Peyer's patch (tissue), 4 donors: ENCODE measurements around the gene PPM1D.

Experiments used
- CTCF ChIP-seq, 6 experiments: fragments of 450-650 bp in 4 of 6; fragments of 200-600 bp in 2 of 6; sonication (generic) in 1 of 6; IDR thresholded peaks; one replicate each; pipeline ENCODE4 v1.5.1; 2017 to 2019; ENCODE audit warnings: antibody characterized with exemption in 6 of 6, mild to moderate bottlenecking in 3 of 6, moderate library complexity in 1 of 6
- POLR2A ChIP-seq, 2 donors: fragments of 450-650 bp; IDR thresholded peaks; one replicate each; pipeline ENCODE4 v1.5.1; 2017; ENCODE audit warnings: antibody characterized with exemption in 2 of 2, mild to moderate bottlenecking in 2 of 2, moderate library complexity in 2 of 2

- TF ChIP-seq POLR2A (IDR thresholded peaks at IDR 0.05) (no peak), CTCF (IDR thresholded peaks at IDR 0.05) (no peak)
Measured at GRCh38 chr17:60592750-60593149, 7.2 kb upstream of the PPM1D start.
